ENCODE results near the gene AUTS2. TPM values are rescaled to one million over a fixed set of nuclear protein-coding genes. Genes with fewer than 3 reads are reported as not detected.

The AUTS2 gene
- total RNA-seq, 1 donor from 2014 or later = 125 TPM

- Mint-ChIP-seq H3K4me3 (ENCODE audit: low read depth) (no peak overlapping the region), H3K27me3 (no peaks in the 10 kb centered on the region), H3K36me3 (ENCODE audit: insufficient read depth) (peaks cover 1% of the 10 kb centered on the region), H3K4me1 (ENCODE audit: low read depth) (no peaks in the 10 kb centered on the region), H3K9me3 (ENCODE audit: low read depth) (no peaks in the 10 kb centered on the region), H3K27ac (no peak overlapping the region)
- TF ChIP-seq CTCF (IDR thresholded peaks at IDR 0.05; ENCODE audit: unreplicated experiment) = no peak
- no peak for DNase-seq (ENCODE audit: low spot score, unreplicated experiment)
These were observed 639.0 kb downstream of the AUTS2 start for GRCh38 chr7:70237256-70237655.

GRCh38 chr7:70237831-70238575 lies 639.7 kb downstream of the AUTS2 start:
- Mint-ChIP-seq H3K36me3 (ENCODE audit: insufficient read depth) (peaks cover 1% of the 10 kb centered on the region), H3K9me3 (ENCODE audit: low read depth) (no peaks in the 10 kb centered on the region), H3K4me3 (ENCODE audit: low read depth) (no peak overlapping the region), H3K4me1 (ENCODE audit: low read depth) (no peaks in the 10 kb centered on the region), H3K27ac (no peak overlapping the region), H3K27me3 (no peaks in the 10 kb centered on the region)
- DNase-seq (ENCODE audit: low spot score, unreplicated experiment) = no peak
- no peak for TF ChIP-seq CTCF (IDR thresholded peaks at IDR 0.05; ENCODE audit: unreplicated experiment)

- TF ChIP-seq CTCF (IDR thresholded peaks at IDR 0.05; ENCODE audit: unreplicated experiment) = no peak
- Mint-ChIP-seq H3K4me3 (ENCODE audit: low read depth) (no peak overlapping the region), H3K36me3 (ENCODE audit: insufficient read depth) (no peaks in the 10 kb centered on the region), H3K4me1 (ENCODE audit: low read depth) (no peaks in the 10 kb centered on the region), H3K27ac (no peak overlapping the region), H3K27me3 (no peaks in the 10 kb centered on the region), H3K9me3 (ENCODE audit: low read depth) (no peaks in the 10 kb centered on the region)
- no peak for DNase-seq (ENCODE audit: low spot score, unreplicated experiment)
These were observed 641.6 kb downstream of the AUTS2 start for GRCh38 chr7:70239918-70240317.

GRCh38 chr7:70240873-70241272 lies 642.6 kb downstream of the AUTS2 start:
- H3K9me3 Mint-ChIP-seq (ENCODE audit: low read depth) = no peaks in the 10 kb centered on the region
- H3K4me3 Mint-ChIP-seq (ENCODE audit: low read depth) = no peak overlapping the region
- H3K27ac Mint-ChIP-seq = no peak overlapping the region
- DNase-seq (ENCODE audit: low spot score, unreplicated experiment) = no peak
- no peaks in the 10 kb centered on the region for H3K27me3 Mint-ChIP-seq
- H3K36me3 Mint-ChIP-seq (ENCODE audit: insufficient read depth) = no peaks in the 10 kb centered on the region
- no peak for TF ChIP-seq CTCF (IDR thresholded peaks at IDR 0.05; ENCODE audit: unreplicated experiment)
- no peaks in the 10 kb centered on the region for H3K4me1 Mint-ChIP-seq (ENCODE audit: low read depth)

GRCh38 chr7:70241536-70242175 lies 643.4 kb downstream of the AUTS2 start:
- no peak for TF ChIP-seq CTCF (IDR thresholded peaks at IDR 0.05; ENCODE audit: unreplicated experiment)
- Mint-ChIP-seq H3K4me3 (ENCODE audit: low read depth) (no peak overlapping the region), H3K9me3 (ENCODE audit: low read depth) (no peaks in the 10 kb centered on the region), H3K4me1 (ENCODE audit: low read depth) (no peaks in the 10 kb centered on the region), H3K27ac (no peak overlapping the region), H3K36me3 (ENCODE audit: insufficient read depth) (no peaks in the 10 kb centered on the region), H3K27me3 (no peaks in the 10 kb centered on the region)
- no peak for DNase-seq (ENCODE audit: low spot score, unreplicated experiment)
